Measurements from ENCODE around the gene PTCD2. TPM values are rescaled to one million over a fixed set of nuclear protein-coding genes. Genes with fewer than 3 reads are reported as not detected.

Gene PTCD2
- total and polyA plus RNA-seq, 2 donors (not counting 3 experiments of a cell fraction or from before 2014, with no cell fraction given) = 4.3 to 6.7 TPM

GRCh38 chr5:72412283-72413055, 92.3 kb downstream of the PTCD2 start:
- ChIA-PET CTCF (interaction anchor here (0.7 to 2.6 kb wide), 6 partner anchors 9 to 199 kb away, joined by 3 to 11 read pairs (median 3); no protein-coding TSS in a partner anchor), POLR2A (no interaction called here)
- Histone ChIP-seq H3K36me3 (ENCODE audit: control insufficient read depth in 2 of 2, extremely low read depth in 1 of 2, insufficient read depth in 2 of 2, low read length in 2 of 2) (no peaks in the 10 kb centered on the region), H3K9me1 (replicated peaks; ENCODE audit: control insufficient read depth, extremely low read depth, insufficient read depth, low read length) (no peaks in the 10 kb centered on the region), H3K27me3 (ENCODE audit: control insufficient read depth in 2 of 2, insufficient read depth in 2 of 2, low read length in 2 of 2) (no peaks in the 10 kb centered on the region), H3K9ac (replicated peaks; ENCODE audit: extremely low read depth, insufficient read depth, low read length) (no peak overlapping the region), H3K9me3 (replicated peaks; ENCODE audit: control insufficient read depth, insufficient read depth, low read length) (no peaks in the 10 kb centered on the region), H3K27ac (ENCODE audit: insufficient read depth, low read depth, low read length) (no peak overlapping the region), H3K79me2 (ENCODE audit: control insufficient read depth, insufficient read depth, low read length) (no peaks in the 10 kb centered on the region), H3K4me1 (ENCODE audit: control insufficient read depth, extremely low read depth, insufficient read depth, low read length) (no peaks in the 10 kb centered on the region), H2AFZ (ENCODE audit: low read depth, low read length) (no peak overlapping the region), H3K4me3 (replicated peaks in 1 of 3; ENCODE audit: insufficient read depth in 1 of 3, low read depth in 1 of 3, low read length in 3 of 3) (no peak overlapping the region), H3K4me2 (ENCODE audit: insufficient read depth, low read length) (no peak overlapping the region), H4K20me1 (replicated peaks; ENCODE audit: control insufficient read depth, extremely low read depth, insufficient read depth, low read length) (no peaks in the 10 kb centered on the region)
- FAIRE-seq (no peak), DNase-seq (ENCODE audit: low read depth, low spot score) (no peak)
- no TSS peak for BruUV-seq (replicated peaks)
- intact Hi-C loops (cut with micrococcal nuclease) = no loop called here
- dilution Hi-C loops (cut with MboI; ENCODE audit: extremely low pct_ligation_motif_present, low sequenced_read_pairs) = no loop called here
- no peak for TF ChIP-seq MAX (IDR thresholded peaks at IDR 0.05; ENCODE audit: insufficient read depth, insufficient read length)
- no peak for TF ChIP-seq CTCF (IDR thresholded peaks at IDR 0.05; ENCODE audit: extremely low read depth in 1 of 2, insufficient read depth in 1 of 2, low read depth in 1 of 2, low read length in 2 of 2)
- TF ChIP-seq FOS (IDR thresholded peaks at IDR 0.05; ENCODE audit: borderline replicate concordance, insufficient read depth, low read length) = no peak
- TF ChIP-seq MYC (IDR thresholded peaks at IDR 0.05; ENCODE audit: low read depth, low read length) = no peak
- no peak for TF ChIP-seq POLR2A (IDR thresholded peaks at IDR 0.05; ENCODE audit: low read depth, low read length)
- no peak for TF ChIP-seq POLR2AphosphoS5 (IDR thresholded peaks at IDR 0.05; ENCODE audit: insufficient read depth, low read depth, low read length)
- no peak for TF ChIP-seq GATA2 (IDR thresholded peaks at IDR 0.05; ENCODE audit: insufficient read depth, insufficient read length, low read depth, low read length)
- no peak for TF ChIP-seq EZH2 (IDR thresholded peaks at IDR 0.05; ENCODE audit: borderline replicate concordance, low read depth, low read length, severe bottlenecking)
- no peak for TF ChIP-seq JUN (IDR thresholded peaks at IDR 0.05; ENCODE audit: borderline replicate concordance, insufficient read depth, insufficient read length, low read depth)
